Heart right ventricle (tissue), 16 donors: Measurements from ENCODE around the gene EEA1. TPM values are rescaled to one million over a fixed set of nuclear protein-coding genes. Genes with fewer than 3 reads are reported as not detected.

ENCODE experiments used
- ATAC-seq, 8 donors: fragments of 200-7000 bp; cut with Tn5 transposase; one replicate each; pipeline ENCODE4 v1.9.1; 2020; ENCODE audit warnings: mild to moderate bottlenecking in 8 of 8, moderate library complexity in 8 of 8, moderate number of reproducible peaks in 1 of 8
- DNase-seq, 2 donors: peaks; one replicate each; pipeline ENCODE4 v3.0.0-alpha.2; 2020
- H3K27ac ChIP-seq, 10 donors: fragments of 200-600 bp; sonication (generic) in 2 of 10; one replicate each; pipeline versions ENCODE4 v1.5.0 to v1.8.0; 2020 to 2022; ENCODE audit warnings: mild to moderate bottlenecking in 3 of 10
- H3K27me3 ChIP-seq, 7 donors: fragments of 200-600 bp; one replicate each; pipeline ENCODE4 v1.8.0; 2021 to 2022; ENCODE audit warnings: mild to moderate bottlenecking in 2 of 7
- H3K36me3 ChIP-seq, 9 donors: fragments of 200-600 bp; sonication (generic) in 1 of 9; one replicate each; pipeline versions ENCODE4 v1.5.0 to v1.8.0; 2020 to 2022; ENCODE audit warnings: mild to moderate bottlenecking in 2 of 9
- H3K4me1 ChIP-seq, 9 donors: fragments of 200-600 bp; sonication (generic) in 1 of 9; one replicate each; pipeline versions ENCODE4 v1.5.0 to v1.8.0; 2020 to 2022; ENCODE audit warnings: mild to moderate bottlenecking in 4 of 9
- H3K4me3 ChIP-seq, 10 donors: fragments of 200-600 bp; sonication (generic) in 2 of 10; one replicate each; pipeline versions ENCODE4 v1.5.0 to v1.8.0; 2020 to 2022; ENCODE audit warnings: mild to moderate bottlenecking in 7 of 10, moderate library complexity in 2 of 10
- H3K9me3 ChIP-seq, 11 donors: fragments of 200-600 bp in 10 of 11; sonication (generic) in 2 of 11; one replicate each; pipeline versions ENCODE4 v1.5.0 to v1.8.0; 2013 to 2022; ENCODE audit warnings: mild to moderate bottlenecking in 2 of 11, control low read depth in 1 of 11, moderate library complexity in 1 of 11
- WGBS, 2 donors: extraction: QIAGEN DNeasy Blood & Tissue Kit; methylation state at CpG; one replicate each; pipeline ENCODE4 v1.1.7; 2013; ENCODE audit warnings: inconsistent platforms in 1 of 2; 5-methylcytosine and 5-hydroxymethylcytosine counted together
- intact Hi-C, 10 donors: fragments of 100-400 bp; cut with DNase I; formaldehyde crosslinking; loops; one replicate each; pipeline versions ENCODE4 v1.11.1 to v1.14.2; 2022
- polyA plus RNA-seq, 2 donors: library from polyadenylated mRNA; stranded (reverse); fragments of 200-250 nt; gene quantifications; one replicate each; pipeline ENCODE4 v1.2.3, GENCODE V29; 2013
- total RNA-seq, 10 donors: library from RNA; stranded (reverse); fragmentation: NEBNext Ultra II Directional in 3 of 10; extraction: Animal tissue kit (Norgen Biotek cat#: 25700) in 3 of 10; gene quantifications; one replicate each; pipeline versions ENCODE4 v1.2.1 to v1.2.4, GENCODE V29; 2021 to 2023
- TF ChIP-seq, protein P1 (sequence below), 9 donors: fragments of 200-600 bp; sonication (generic) in 2 of 9; IDR thresholded peaks; one replicate each; pipeline versions ENCODE4 v1.5.0 to v1.8.0; 2021 to 2022; ENCODE audit warnings: antibody characterized with exemption in 9 of 9, mild to moderate bottlenecking in 5 of 9, moderate library complexity in 1 of 9
- donor health status: Arrhythmogenic right ventricular cardiomyopathy.
- donor health status: ischemic (EF 13 %, LVEDD 7.1; RV severe dilation, severe dysfunction).
- donor health status: healthy with polysubstance abuse.
- donor health status: DM: no; HTN: yes; CAD: no.
- donor health status: DM: no; HTN: no; CAD: no.
- donor health status: ischemic (EF 25% LVEDD 6.9; RV normal size, moderate dysfunction).
- donor health status: ischemic (EF 25% LVEDD 5.7; RV mildly dilated, moderate dysfunction).
- donor health status: healthy.
- donor health status: DM: yes; HTN: yes; CAD: no.
- donor health status: Ischemic cardiomyopathy.
- donor health status: ischemic (EF 35%, LVEDD 5.7; RV mildly dilated, moderate dysfunction).
- donor health status: nonischemic (EF 11% LVEDD 7.7; RV severe dilation, severe dysfunction).
- donor health status: DM: yes; HTN: yes; CAD: no.
- donor health status: PGD.
- donor health status: ischemic (EF 29% LVEDD 5.4; RV normal size, mild dysfunction).
- donor health status: nonischemic (EF 23%, LVEDD 6.1; RV moderate dilation, normal function).

EEA1 gene
- total and polyA plus RNA-seq, 12 donors = 2.6 to 41.6 (median 30.5) TPM

DNA sequence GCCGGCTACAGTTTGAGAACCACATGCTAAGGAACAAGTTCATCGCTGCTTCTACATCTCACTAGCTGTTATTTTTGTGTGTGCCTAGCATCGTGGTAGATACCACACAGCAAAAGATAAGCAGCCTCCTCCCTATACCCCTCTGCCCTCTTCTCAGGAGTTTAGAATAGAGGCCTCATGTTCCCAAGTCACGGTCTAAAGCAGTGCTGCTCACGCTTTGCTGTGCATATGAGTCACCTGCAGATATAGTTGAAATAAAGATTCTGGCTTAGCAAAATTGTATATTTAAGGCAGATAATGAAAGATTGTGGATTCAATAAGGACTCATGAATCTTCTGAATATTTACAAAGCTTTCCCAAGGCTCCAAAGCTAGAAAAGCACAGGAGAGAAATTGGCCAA, 198.3 kb downstream of the EEA1 start:
- TF ChIP-seq, protein P1, sequence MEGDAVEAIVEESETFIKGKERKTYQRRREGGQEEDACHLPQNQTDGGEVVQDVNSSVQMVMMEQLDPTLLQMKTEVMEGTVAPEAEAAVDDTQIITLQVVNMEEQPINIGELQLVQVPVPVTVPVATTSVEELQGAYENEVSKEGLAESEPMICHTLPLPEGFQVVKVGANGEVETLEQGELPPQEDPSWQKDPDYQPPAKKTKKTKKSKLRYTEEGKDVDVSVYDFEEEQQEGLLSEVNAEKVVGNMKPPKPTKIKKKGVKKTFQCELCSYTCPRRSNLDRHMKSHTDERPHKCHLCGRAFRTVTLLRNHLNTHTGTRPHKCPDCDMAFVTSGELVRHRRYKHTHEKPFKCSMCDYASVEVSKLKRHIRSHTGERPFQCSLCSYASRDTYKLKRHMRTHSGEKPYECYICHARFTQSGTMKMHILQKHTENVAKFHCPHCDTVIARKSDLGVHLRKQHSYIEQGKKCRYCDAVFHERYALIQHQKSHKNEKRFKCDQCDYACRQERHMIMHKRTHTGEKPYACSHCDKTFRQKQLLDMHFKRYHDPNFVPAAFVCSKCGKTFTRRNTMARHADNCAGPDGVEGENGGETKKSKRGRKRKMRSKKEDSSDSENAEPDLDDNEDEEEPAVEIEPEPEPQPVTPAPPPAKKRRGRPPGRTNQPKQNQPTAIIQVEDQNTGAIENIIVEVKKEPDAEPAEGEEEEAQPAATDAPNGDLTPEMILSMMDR (IDR thresholded peaks at IDR 0.05) = no peak
- intact Hi-C loops = no loop called here
- WGBS, 2 donors = 84 to 85% methylated on average over 5 of the region's 5 CpGs
- Histone ChIP-seq H3K36me3 (no peaks in the 10 kb centered on the region), H3K27me3 (no peaks in the 10 kb centered on the region), H3K9me3 (no peaks in the 10 kb centered on the region), H3K27ac (no peak overlapping the region), H3K4me1 (peaks cover 0 to 13% (median 4%) of the 10 kb centered on the region in 9 donors), H3K4me3 (no peak overlapping the region)
- ATAC-seq (no peak), DNase-seq (no peak)

DNA sequence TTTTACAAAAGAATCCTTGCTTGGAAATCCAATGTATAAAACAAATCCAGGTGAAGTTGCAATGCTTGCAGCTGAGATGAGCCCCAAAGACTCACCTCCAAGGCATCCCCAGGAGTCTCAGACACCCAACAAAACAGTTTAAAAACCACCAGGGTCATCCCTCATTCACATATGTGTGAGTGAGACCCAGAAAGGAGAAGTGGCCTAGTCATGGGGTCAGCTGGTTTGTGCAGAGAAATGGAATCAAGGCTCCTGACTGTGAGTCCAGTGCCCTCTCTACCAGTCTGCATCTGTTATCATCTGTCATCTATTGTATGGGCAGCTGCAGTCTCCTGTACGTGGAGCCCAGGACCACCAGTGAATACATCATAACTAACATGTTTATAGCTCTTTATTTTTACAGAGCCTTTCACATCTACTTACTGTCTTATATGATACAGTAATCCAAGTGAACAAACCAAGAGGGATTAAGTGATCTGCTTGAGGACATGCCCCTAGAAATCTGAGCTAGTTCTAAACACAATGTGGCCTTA, 199.3 kb downstream of the EEA1 start:
- WGBS, 2 donors = 54 to 61% methylated on average over 1 of the region's 1 CpG
- ATAC-seq = no peak
- TF ChIP-seq, protein P1 (IDR thresholded peaks at IDR 0.05) = no peak

DNA sequence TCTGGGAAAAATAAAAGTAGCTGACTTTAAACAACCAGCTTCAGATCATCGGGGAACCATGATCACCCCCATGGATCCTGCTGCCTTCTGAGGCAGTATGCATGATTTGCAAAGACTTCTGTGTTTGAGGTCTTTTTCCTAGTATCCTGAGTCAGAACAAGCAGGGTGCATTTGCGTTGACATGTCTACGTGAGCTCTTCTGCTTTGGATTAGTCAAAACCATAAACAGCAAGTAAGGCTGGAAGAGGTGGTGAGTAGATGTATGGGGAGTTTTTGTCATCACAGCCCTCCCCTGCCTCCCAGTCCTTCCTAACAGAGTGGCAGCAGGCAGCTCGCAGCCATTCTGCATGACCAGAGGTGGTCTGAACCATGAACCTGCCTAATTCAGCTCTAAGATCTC, 202.2 kb downstream of the EEA1 start:
- Histone ChIP-seq H3K27me3 (no peaks in the 10 kb centered on the region), H3K4me1 (no peaks in the 10 kb centered on the region), H3K9me3 (peaks cover 0 to 15% (median 8%) of the 10 kb centered on the region in 11 donors), H3K27ac (no peak overlapping the region), H3K4me3 (no peak overlapping the region), H3K36me3 (no peaks in the 10 kb centered on the region)
- DNase-seq = no peak
- intact Hi-C loops = no loop called here
- ATAC-seq = no peak
- TF ChIP-seq, protein P1 (IDR thresholded peaks at IDR 0.05) = no peak
- 76 to 95% methylated on average over 4 of the region's 4 CpGs for WGBS, 2 donors

More for the DNA sequence above, 199.3 kb downstream of the EEA1 start:
- Histone ChIP-seq H3K4me3 (no peak overlapping the region), H3K9me3 (peaks cover 0 to 7% (median 2%) of the 10 kb centered on the region in 11 donors), H3K36me3 (no peaks in the 10 kb centered on the region), H3K4me1 (peaks cover 0 to 4% (median 0%) of the 10 kb centered on the region in 9 donors), H3K27me3 (no peaks in the 10 kb centered on the region), H3K27ac (no peak overlapping the region)
- intact Hi-C loops = no loop called here
- DNase-seq = no peak

DNA sequence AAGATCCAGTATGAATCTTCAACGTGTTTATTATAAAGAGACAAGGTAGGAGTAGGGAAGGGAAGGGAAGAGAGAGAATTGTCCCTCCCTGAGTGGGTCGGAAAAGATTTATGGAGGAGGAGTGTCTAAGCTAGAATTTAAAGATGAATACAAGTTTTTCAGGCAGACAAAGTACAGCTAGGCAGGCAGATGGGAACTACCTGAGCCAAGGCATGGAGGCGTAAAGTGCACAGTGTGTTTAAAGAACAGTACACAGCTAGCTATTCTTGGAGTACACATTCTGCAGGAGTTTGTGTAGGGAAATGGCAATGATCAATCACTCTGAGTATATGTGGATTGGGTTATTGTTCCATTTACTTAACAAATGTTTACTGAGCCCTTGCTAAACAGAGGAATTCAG, 206.2 kb downstream of the EEA1 start:
- 84 to 85% methylated on average over 3 of the region's 3 CpGs for WGBS, 2 donors
- ATAC-seq = no peak
- no peaks in the 10 kb centered on the region for H3K36me3 ChIP-seq
- TF ChIP-seq, protein P1 (IDR thresholded peaks at IDR 0.05) = no peak
- no peak overlapping the region for H3K4me3 ChIP-seq
- peaks cover 0 to 10% (median 0%) of the 10 kb centered on the region in 9 donors for H3K4me1 ChIP-seq
- H3K9me3 ChIP-seq = peaks cover 0 to 15% (median 8%) of the 10 kb centered on the region in 11 donors
- H3K27ac ChIP-seq = no peak overlapping the region
- H3K27me3 ChIP-seq = no peaks in the 10 kb centered on the region
- DNase-seq = no peak
- intact Hi-C loops = no loop called here
